Retinal pigment epithelial cell (primary cell): Measurements from ENCODE around the gene RSPH10B2.
"Not testable (repeated sequence)": the region's sequence is repeated elsewhere in the genome, so short reads cannot be mapped to it uniquely, and the experiment has no call there.

Source experiments
- DNase-seq: peaks from one replicate; pipeline ENCODE4 v3.0.0-alpha.2; 2010; ENCODE audit warnings: low read depth
- H3K4me3 ChIP-seq: 2 replicates; pipeline ENCODE4 v1.5.1; 2011; ENCODE audit warnings: mild to moderate bottlenecking, low read length, control low read depth, moderate library complexity
- CTCF ChIP-seq: conservative IDR thresholded peaks from 2 replicates; pipeline ENCODE4 v1.5.1; 2011; ENCODE audit warnings: low read depth, low read length, control low read depth, inconsistent platforms

The RSPH10B2 gene

GRCh38 chr7:6725003-6725402, 28.9 kb upstream of the RSPH10B2 start:
- no peak for DNase-seq
- H3K4me3 ChIP-seq, result no peak overlapping the region
- no peak for TF ChIP-seq CTCF

GRCh38 chr7:6726341-6726740, 27.6 kb upstream of the RSPH10B2 start:
- DNase-seq, H3K4me3 ChIP-seq: not testable (repeated sequence)

DNA sequence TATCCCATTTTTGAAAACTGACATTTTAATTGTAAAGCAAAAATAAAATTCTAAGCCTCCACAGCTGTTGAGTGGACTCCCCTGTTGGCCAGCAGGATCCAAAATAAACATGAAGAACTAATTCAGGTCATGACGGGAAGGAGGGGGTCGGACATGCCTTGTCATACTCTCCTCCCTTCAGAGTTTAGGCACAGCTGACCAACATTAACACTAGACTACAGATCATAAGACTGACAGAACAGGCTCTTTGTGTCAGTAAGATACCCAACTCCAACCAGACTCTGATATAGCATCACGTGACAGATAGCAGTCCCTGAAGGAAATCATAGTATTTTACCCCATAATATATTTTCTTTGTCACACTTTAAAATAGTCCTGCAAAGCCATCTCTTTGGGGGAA, 26.2 kb upstream of the RSPH10B2 start:
- TF ChIP-seq CTCF, result no peak
- H3K4me3 ChIP-seq, result no peak overlapping the region
- no peak for DNase-seq

GRCh38 chr7:6728893-6729491, 24.9 kb upstream of the RSPH10B2 start:
- DNase-seq, result not testable (repeated sequence)
- peak overlapping the region; percentile 78 for H3K4me3 ChIP-seq

GRCh38 chr7:6729492-6730342, 24.2 kb upstream of the RSPH10B2 start:
- peak; percentile 75 for DNase-seq
- H3K4me3 ChIP-seq, result peak overlapping the region; percentile 78
- no peak for TF ChIP-seq CTCF

- peak overlapping the region; percentile 78 for H3K4me3 ChIP-seq
- DNase-seq, result no peak
Observed at GRCh38 chr7:6730343-6730633, 23.6 kb upstream of the RSPH10B2 start.

DNA sequence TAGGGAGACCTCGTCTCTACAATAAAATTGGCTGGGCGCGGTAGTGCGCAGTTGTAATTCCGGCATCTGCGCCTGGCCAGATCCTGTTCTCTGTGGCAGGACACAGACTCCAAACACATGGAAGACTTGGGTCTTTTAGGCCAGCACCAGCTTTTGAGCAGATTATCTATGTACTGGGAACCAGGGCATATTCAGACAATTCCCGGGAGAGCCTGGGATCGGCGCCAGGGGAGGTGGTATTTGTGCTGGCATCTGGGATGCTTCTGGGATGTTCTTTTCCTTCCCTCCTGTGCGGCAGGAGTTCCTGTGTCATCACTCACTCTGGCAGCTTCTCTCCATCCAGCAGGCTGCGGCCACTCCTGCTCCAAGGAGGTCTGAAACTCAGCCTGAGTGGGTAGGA, 15.5 kb upstream of the RSPH10B2 start:
- not testable (repeated sequence) for DNase-seq, H3K4me3 ChIP-seq

More at GRCh38 chr7:6730343-6730633, 23.6 kb upstream of the RSPH10B2 start:
- no peak for TF ChIP-seq CTCF

- H3K4me3 ChIP-seq, DNase-seq: not testable (repeated sequence)
Observed at GRCh38 chr7:6744410-6745100, 9.3 kb upstream of the RSPH10B2 start.

DNA sequence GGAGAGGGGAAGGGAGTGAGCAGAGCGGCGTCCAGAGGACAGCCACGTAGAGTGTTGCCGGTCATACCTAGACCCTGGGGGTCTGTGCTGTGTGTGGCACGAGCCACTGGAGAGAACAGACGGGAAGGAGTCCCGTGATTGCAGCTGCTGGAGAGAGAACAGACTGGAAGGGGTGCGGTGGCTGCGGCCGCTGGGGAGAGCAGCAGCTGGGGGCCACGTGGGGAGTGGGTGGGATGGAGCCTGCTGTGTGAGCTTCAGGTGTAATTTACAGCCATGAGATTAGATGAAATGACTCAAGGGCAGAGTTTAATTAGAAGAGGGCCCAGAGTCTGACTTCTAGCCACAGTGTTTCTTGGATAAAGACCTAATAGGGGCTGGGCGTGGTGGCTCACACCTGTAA, 4.6 kb upstream of the RSPH10B2 start:
- DNase-seq, result not testable (repeated sequence)

DNA sequence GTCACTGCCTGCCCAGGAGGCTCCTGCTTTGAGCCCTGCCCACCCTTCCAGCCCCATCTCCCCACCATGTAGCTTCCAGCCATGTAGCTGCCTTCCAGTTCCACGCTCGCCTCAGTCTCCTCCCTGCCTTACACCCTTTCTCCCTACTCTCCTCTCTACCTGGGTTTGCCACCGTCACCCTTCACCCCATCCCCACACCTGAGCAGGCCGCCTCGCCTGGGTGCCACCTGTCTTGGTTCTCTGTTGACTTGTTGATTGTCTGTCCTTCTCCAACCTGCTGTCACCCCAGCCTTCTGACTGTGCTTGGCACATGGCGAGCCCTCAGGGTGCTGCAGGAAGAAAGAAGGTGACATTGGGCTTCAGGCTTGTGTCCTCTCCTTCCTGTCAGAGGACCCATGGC, 3.7 kb upstream of the RSPH10B2 start:
- not testable (repeated sequence) for H3K4me3 ChIP-seq, DNase-seq

More for the DNA sequence above, 4.6 kb upstream of the RSPH10B2 start:
- not testable (repeated sequence) for H3K4me3 ChIP-seq

DNA sequence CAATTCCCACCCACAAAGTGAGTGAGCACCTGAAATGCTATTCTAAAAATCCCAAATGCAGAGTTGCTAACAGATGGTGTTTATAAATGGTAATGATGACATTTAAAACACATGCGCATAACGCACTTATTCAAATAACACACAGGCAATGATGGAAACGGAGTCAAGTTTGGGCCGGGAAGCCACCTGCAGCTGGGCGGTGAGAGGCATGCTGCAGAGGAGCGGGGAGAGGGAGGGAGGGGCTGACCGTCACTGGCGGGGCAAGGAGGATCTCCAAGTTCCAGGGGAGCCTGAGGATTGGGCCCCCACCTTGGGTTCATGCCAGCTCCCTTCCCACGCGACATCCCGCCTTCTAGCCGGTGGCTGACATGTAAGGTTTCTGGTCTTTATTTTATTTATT, 7.3 kb downstream of the RSPH10B2 start:
- DNase-seq, H3K4me3 ChIP-seq: not testable (repeated sequence)

- not testable (repeated sequence) for DNase-seq, H3K4me3 ChIP-seq
Observed at GRCh38 chr7:6781581-6781980, 27.7 kb downstream of the RSPH10B2 start.

DNA sequence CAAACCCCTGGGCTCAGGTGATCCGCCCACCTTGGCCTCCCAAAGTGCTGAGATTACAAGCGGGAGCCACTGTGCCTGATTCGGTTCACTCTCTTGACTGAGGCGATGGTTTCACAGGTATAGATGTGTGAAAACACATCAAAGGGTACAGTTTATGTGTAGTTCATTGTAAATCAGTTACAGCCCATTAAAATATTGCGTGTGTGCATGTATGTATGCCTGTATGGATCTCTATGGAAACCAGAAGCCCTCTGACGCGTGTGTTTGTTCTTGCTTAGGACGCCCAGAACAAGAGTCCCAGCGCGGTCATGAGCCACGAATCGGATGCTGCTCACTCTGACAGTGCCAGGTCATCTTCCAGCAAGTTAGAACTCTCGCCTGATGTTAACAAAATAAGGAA, 35.5 kb downstream of the RSPH10B2 start:
- not testable (repeated sequence) for DNase-seq, H3K4me3 ChIP-seq

GRCh38 chr7:6792113-6792872, 38.4 kb downstream of the RSPH10B2 start:
- peak; percentile 2 for DNase-seq
- H3K4me3 ChIP-seq, result not testable (repeated sequence)
